T-cell (primary cell): ENCODE data around the gene SELENOH. TPM values are rescaled to one million over a fixed set of nuclear protein-coding genes. Genes with fewer than 3 reads are reported as not detected.

Experiments
- ATAC-seq, 4 experiments: fragments of 200-7000 bp in 3 of 4; fragments of 150-1000 bp in 1 of 4; cut with Tn5 transposase; replicated peaks in 1 of 4; 1 replicate in 3 of 4; 2 replicates in 1 of 4; pipeline ENCODE4 v1.10.0; 2021; ENCODE audit warnings: moderate library complexity in 3 of 4, mild to moderate bottlenecking in 2 of 4, moderate number of reproducible peaks in 1 of 4
- CTCF ChIA-PET, 2 donors: fragments of 300-600 bp; sonication (Branson Sonifier 250); formaldehyde crosslinking; loops; one replicate each; lab custom pipeline; 2022; ENCODE audit warnings: antibody characterized with exemption in 2 of 2; lab: Charles Lee
- POLR2A ChIA-PET, 2 donors: fragments of 300-600 bp; sonication (Branson Sonifier 250); formaldehyde crosslinking; loops; one replicate each; lab custom pipeline; 2022; ENCODE audit warnings: antibody characterized with exemption in 2 of 2; lab: Charles Lee
- DNase-seq, 35 experiments: peaks; one replicate each; pipeline versions ENCODE4 v3.0.0 to v3.0.0-alpha.2; 2013 to 2023
- H3K27ac ChIP-seq: one replicate; pipeline ENCODE4 v1.5.1; 2013; ENCODE audit warnings: low read length
- H3K27me3 ChIP-seq, 2 experiments: replicated peaks in 1 of 2; 1 replicate in 1 of 2; 2 replicates in 1 of 2; pipeline versions ENCODE4 v1.6.1 to v1.7.0; 2013; ENCODE audit warnings: low read length in 1 of 2, mixed read lengths in 1 of 2; ENCODE audit not compliant: control insufficient read depth in 2 of 2, insufficient read depth in 2 of 2; ENCODE audit errors: extremely low read depth in 1 of 2
- H3K36me3 ChIP-seq, 2 donors: 1 replicate in 1 of 2; 2 replicates in 1 of 2; pipeline versions ENCODE4 v1.6.1 to v1.7.0; 2013; ENCODE audit warnings: low read length in 1 of 2; ENCODE audit not compliant: control insufficient read depth in 2 of 2, insufficient read depth in 1 of 2; ENCODE audit errors: extremely low read depth in 1 of 2
- H3K4me1 ChIP-seq, 2 experiments: 1 replicate in 1 of 2; 2 replicates in 1 of 2; pipeline versions ENCODE4 v1.6.1 to v1.7.0; 2013; ENCODE audit warnings: low read length in 2 of 2, mixed read lengths in 1 of 2; ENCODE audit not compliant: insufficient read depth in 2 of 2, control insufficient read depth in 1 of 2; ENCODE audit errors: extremely low read depth in 1 of 2
- H3K4me3 ChIP-seq, 2 donors: 1 replicate in 1 of 2; 2 replicates in 1 of 2; pipeline versions ENCODE4 v1.5.1 to v1.7.0; 2013; ENCODE audit warnings: mild to moderate bottlenecking in 2 of 2, low read length in 1 of 2, moderate library complexity in 1 of 2; ENCODE audit not compliant: control insufficient read depth in 1 of 2; ENCODE audit errors: extremely low read depth in 1 of 2
- H3K9me3 ChIP-seq: 2 replicates; pipeline ENCODE4 v1.7.0; 2013
- H3K27ac Mint-ChIP-seq, 2 donors: one replicate each; pipeline ENCODE4 v1.8.0; 2020 to 2021; ENCODE audit warnings: mild to moderate bottlenecking in 2 of 2, mixed read lengths in 2 of 2
- H3K27me3 Mint-ChIP-seq, 2 donors: one replicate each; pipeline ENCODE4 v1.8.0; 2021 to 2022; ENCODE audit warnings: mixed read lengths in 2 of 2
- H3K36me3 Mint-ChIP-seq: one replicate; pipeline ENCODE4 v1.8.0; 2021; ENCODE audit warnings: mixed read lengths
- H3K4me1 Mint-ChIP-seq, 3 donors: one replicate each; pipeline ENCODE4 v1.8.0; 2020 to 2022; ENCODE audit warnings: mixed read lengths in 3 of 3, mild to moderate bottlenecking in 1 of 3
- H3K4me3 Mint-ChIP-seq, 3 donors: one replicate each; pipeline ENCODE4 v1.8.0; 2020 to 2022; ENCODE audit warnings: mild to moderate bottlenecking in 3 of 3, mixed read lengths in 3 of 3, moderate library complexity in 3 of 3
- H3K9me3 Mint-ChIP-seq, 3 donors: one replicate each; pipeline ENCODE4 v1.8.0; 2020 to 2022; ENCODE audit warnings: mixed read lengths in 3 of 3
- WGBS: methylation state at CpG from one replicate; pipeline ENCODE4 v1.1.5; 2013; ENCODE audit warnings: missing lambda C conversion rate; ENCODE audit not compliant: insufficient coverage; 5-methylcytosine and 5-hydroxymethylcytosine counted together
- total RNA-seq, 35 experiments: library from RNA in 6 of 35; stranded (reverse) in 6 of 35; fragments of 120-200 nt in 1 of 35; gene quantifications; one replicate each; pipeline versions ENCODE4 v1.2.1 to v1.2.4 and lab custom pipeline; 2013 to 2026

SELENOH gene
- total RNA-seq (100 to 1,000 TPM in 3 of 5 donors, 10 to 100 TPM in 2; 88.5 to 155 (median 113) TPM), total RNA-seq (lab: John Stamatoyannopoulos, UW) (8.2 to 19.1 (median 14.0) reads per million in 29 experiments)
- 117 TPM for total RNA-seq (2013)

GRCh38 chr11:57741132-57742086 lies at the start of gene SELENOH:
Gene SELENOH, plus strand, starts transcription at chr11:57741491. Its CDS starts 105 bp downstream, at chr11:57741596.
- under 1% methylated on average over 66 of the region's 75 CpGs for WGBS
- peak within 1 kb of the TSS; percentile 97 to 99 for H3K27ac Mint-ChIP-seq
- ChIA-PET CTCF (interaction anchor here (0.5 to 2.3 kb wide), 6 partner anchors 27 to 827 kb away, joined by 3 to 22 read pairs (median 4); partner anchors contain the start of gene ZDHHC5 (in 1 of the 2)), POLR2A (interaction anchor here (0.5 to 1.7 kb wide), 9 partner anchors 10 to 322 kb away, joined by 3 to 6 read pairs (median 4); partner anchors contain the start of genes MED19 (in 1 of the 2) and TMX2 (in 1 of the 2))
- H3K9me3 ChIP-seq: no peaks in the 10 kb centered on the region
- H3K4me1 ChIP-seq: peaks cover 9 to 28% of the 10 kb centered on the region in 2 experiments
- DNase-seq: peak; percentile 84 to 94 (median 88)
- H3K4me3 ChIP-seq: peak within 1 kb of the TSS; percentile 73 to 74
- H3K27me3 ChIP-seq: no peaks in the 10 kb centered on the region
- peak within 1 kb of the TSS; percentile 93 to 99 (median 96) for H3K4me3 Mint-ChIP-seq
- peaks cover 40 to 43% (median 42%) of the 10 kb centered on the region in 3 donors for H3K4me1 Mint-ChIP-seq
- H3K27ac ChIP-seq: peak within 1 kb of the TSS; percentile 86
- H3K27me3 Mint-ChIP-seq: no peaks in the 10 kb centered on the region
- peak; percentile 83 to 88 (median 86) for ATAC-seq
- H3K9me3 Mint-ChIP-seq: no peaks in the 10 kb centered on the region
- H3K36me3 ChIP-seq: peaks cover 15 to 56% of the 10 kb centered on the region in 2 donors
- peaks cover 42% of the 10 kb centered on the region for H3K36me3 Mint-ChIP-seq

GRCh38 chr11:57698843-57699365 lies 42.4 kb upstream of the SELENOH start:
- no peaks in the 10 kb centered on the region for H3K4me1 ChIP-seq
- Mint-ChIP-seq H3K4me1 (peaks cover 0 to 8% (median 0%) of the 10 kb centered on the region in 3 donors), H3K4me3 (no peak overlapping the region), H3K9me3 (no peaks in the 10 kb centered on the region), H3K36me3 (peaks cover 30% of the 10 kb centered on the region), H3K27me3 (no peaks in the 10 kb centered on the region), H3K27ac (no peak overlapping the region)
- no peak for DNase-seq
- POLR2A ChIA-PET: interaction anchor here in 1 of 2 donors (0.6 kb wide), 1 partner anchor 25 kb away, joined by 6 read pairs; no protein-coding TSS in a partner anchor
- H3K9me3 ChIP-seq: no peaks in the 10 kb centered on the region
- 97% methylated on average over 16 of the region's 18 CpGs for WGBS
- H3K36me3 ChIP-seq: peaks cover 19 to 80% of the 10 kb centered on the region in 2 donors
- H3K4me3 ChIP-seq: no peak overlapping the region
- no peaks in the 10 kb centered on the region for H3K27me3 ChIP-seq
- CTCF ChIA-PET: no interaction called here
- ATAC-seq: peak in 2 of 4 experiments; percentile 9 to 31
- no peak overlapping the region for H3K27ac ChIP-seq

GRCh38 chr11:57699813-57700212 lies 41.5 kb upstream of the SELENOH start:
- peaks cover 25 to 80% of the 10 kb centered on the region in 2 donors for H3K36me3 ChIP-seq
- no peaks in the 10 kb centered on the region for H3K27me3 Mint-ChIP-seq
- peak overlapping the region in 1 of 2 donors; percentile 16 for H3K27ac Mint-ChIP-seq
- H3K4me1 Mint-ChIP-seq: peaks cover 0 to 8% (median 0%) of the 10 kb centered on the region in 3 donors
- WGBS: no CpG with 5 or more reads among the region's 10 CpGs
- CTCF ChIA-PET: no interaction called here
- H3K4me3 ChIP-seq: no peak overlapping the region
- ATAC-seq (no peak), DNase-seq (no peak)
- no peak overlapping the region for H3K4me3 Mint-ChIP-seq
- H3K9me3 ChIP-seq: no peaks in the 10 kb centered on the region
- H3K36me3 Mint-ChIP-seq: peaks cover 38% of the 10 kb centered on the region
- no peaks in the 10 kb centered on the region for H3K27me3 ChIP-seq
- no peaks in the 10 kb centered on the region for H3K9me3 Mint-ChIP-seq
- no peak overlapping the region for H3K27ac ChIP-seq
- H3K4me1 ChIP-seq: no peaks in the 10 kb centered on the region
- POLR2A ChIA-PET: no interaction called here

- no peak for ATAC-seq
- Mint-ChIP-seq H3K27me3 (no peaks in the 10 kb centered on the region), H3K4me3 (no peak overlapping the region), H3K4me1 (peaks cover 0 to 8% (median 0%) of the 10 kb centered on the region in 3 donors), H3K36me3 (peaks cover 40% of the 10 kb centered on the region), H3K27ac (peak overlapping the region in 1 of 2 donors; percentile 55), H3K9me3 (no peaks in the 10 kb centered on the region)
- no peak for DNase-seq
- H3K36me3 ChIP-seq: peaks cover 25 to 77% of the 10 kb centered on the region in 2 donors
- H3K27ac ChIP-seq: no peak overlapping the region
- ChIA-PET POLR2A (no interaction called here), CTCF (interaction anchor here in 1 of 2 donors (0.6 kb wide), 2 partner anchors 17 to 102 kb away, joined by 3 read pairs; no protein-coding TSS in a partner anchor)
- H3K9me3 ChIP-seq: no peaks in the 10 kb centered on the region
- H3K4me1 ChIP-seq: no peaks in the 10 kb centered on the region
- WGBS: no CpG with 5 or more reads among the region's 3 CpGs
- H3K27me3 ChIP-seq: no peaks in the 10 kb centered on the region
- no peak overlapping the region for H3K4me3 ChIP-seq
These were observed 40.9 kb upstream of the SELENOH start for GRCh38 chr11:57700425-57700824.

- POLR2A ChIA-PET: interaction anchor here (0.6 to 0.7 kb wide), 2 partner anchors 361 to 367 kb away, joined by 5 to 7 read pairs; no protein-coding TSS in a partner anchor
- H3K27me3 Mint-ChIP-seq: no peaks in the 10 kb centered on the region
- CTCF ChIA-PET: interaction anchor here (0.7 to 1.7 kb wide), 4 partner anchors 11 to 245 kb away, joined by 3 to 6 read pairs (median 3); partner anchors contain the start of gene BTBD18 (in 1 of the 2)
- DNase-seq: no peak
- no peak overlapping the region for H3K27ac Mint-ChIP-seq
- H3K4me3 ChIP-seq: no peak overlapping the region
- peaks cover 32% of the 10 kb centered on the region for H3K36me3 Mint-ChIP-seq
- H3K36me3 ChIP-seq: peaks cover 23 to 53% of the 10 kb centered on the region in 2 donors
- H3K9me3 Mint-ChIP-seq: no peaks in the 10 kb centered on the region
- no peak overlapping the region for H3K27ac ChIP-seq
- H3K4me1 Mint-ChIP-seq: peaks cover 4 to 5% (median 4%) of the 10 kb centered on the region in 3 donors
- no peak for ATAC-seq
- no peak overlapping the region for H3K4me3 Mint-ChIP-seq
- no peaks in the 10 kb centered on the region for H3K4me1 ChIP-seq
- 100% methylated on average over 3 of the region's 4 CpGs for WGBS
- no peaks in the 10 kb centered on the region for H3K9me3 ChIP-seq
- H3K27me3 ChIP-seq: no peaks in the 10 kb centered on the region
These were observed 38.0 kb upstream of the SELENOH start for GRCh38 chr11:57703341-57703740.

- H3K36me3 Mint-ChIP-seq: peaks cover 25% of the 10 kb centered on the region
- H3K27me3 Mint-ChIP-seq: no peaks in the 10 kb centered on the region
- peak overlapping the region in 1 of 2 donors; percentile 48 for H3K27ac Mint-ChIP-seq
- no peaks in the 10 kb centered on the region for H3K27me3 ChIP-seq
- no peak for DNase-seq
- no peak for ATAC-seq
- WGBS: no CpG with 5 or more reads among the region's 6 CpGs
- no peak overlapping the region for H3K27ac ChIP-seq
- H3K4me1 ChIP-seq: no peaks in the 10 kb centered on the region
- H3K4me3 ChIP-seq: no peak overlapping the region
- H3K4me1 Mint-ChIP-seq: peaks cover 10 to 13% (median 10%) of the 10 kb centered on the region in 3 donors
- CTCF ChIA-PET: no interaction called here
- H3K9me3 ChIP-seq: no peaks in the 10 kb centered on the region
- H3K9me3 Mint-ChIP-seq: no peaks in the 10 kb centered on the region
- peaks cover 10 to 37% of the 10 kb centered on the region in 2 donors for H3K36me3 ChIP-seq
- H3K4me3 Mint-ChIP-seq: no peak overlapping the region
- POLR2A ChIA-PET: interaction anchor here in 1 of 2 donors (1.7 kb wide), 1 partner anchor 9 kb away, joined by 7 read pairs; no protein-coding TSS in a partner anchor
These were observed 36.4 kb upstream of the SELENOH start for GRCh38 chr11:57704932-57705331.
